Stimulated activated CD8-positive, alpha-beta memory T cell treated with anti-CD3 and anti-CD28 coated beads, Interleukin-7, amount 100 ng/mL, for 4 hours (primary cell): ENCODE measurements around the gene GPR156.
"Not testable (repeated sequence)": the region's sequence is repeated elsewhere in the genome, so short reads cannot be mapped to it uniquely, and the experiment has no call there.

Source experiments
- DNase-seq, 2 donors: peaks; one replicate each; pipeline ENCODE4 v3.0.0-alpha.2; 2020; ENCODE audit warnings: low read depth in 2 of 2

Gene GPR156

DNA sequence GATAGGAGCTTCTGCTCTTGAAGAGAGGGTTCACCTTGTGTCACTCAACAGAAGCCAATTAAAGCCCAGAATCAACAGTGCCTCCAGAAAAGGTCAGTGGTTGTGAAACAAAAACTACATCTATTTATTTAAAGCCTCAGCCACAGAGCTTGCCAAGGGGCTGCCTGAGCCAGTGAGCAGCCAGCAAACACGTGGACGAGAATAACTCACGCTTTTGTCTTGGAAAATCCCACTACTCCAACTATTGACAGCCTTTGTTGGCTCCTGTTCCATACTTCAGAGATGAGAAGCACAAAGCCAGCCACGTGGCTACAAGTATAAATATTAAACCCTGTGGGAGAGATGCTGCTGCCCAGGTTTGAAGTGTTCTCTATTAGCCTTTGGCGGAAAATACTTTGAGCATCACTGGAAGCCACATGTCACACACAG lies 10.3 kb downstream of the GPR156 start:
- DNase-seq = no peak

DNA sequence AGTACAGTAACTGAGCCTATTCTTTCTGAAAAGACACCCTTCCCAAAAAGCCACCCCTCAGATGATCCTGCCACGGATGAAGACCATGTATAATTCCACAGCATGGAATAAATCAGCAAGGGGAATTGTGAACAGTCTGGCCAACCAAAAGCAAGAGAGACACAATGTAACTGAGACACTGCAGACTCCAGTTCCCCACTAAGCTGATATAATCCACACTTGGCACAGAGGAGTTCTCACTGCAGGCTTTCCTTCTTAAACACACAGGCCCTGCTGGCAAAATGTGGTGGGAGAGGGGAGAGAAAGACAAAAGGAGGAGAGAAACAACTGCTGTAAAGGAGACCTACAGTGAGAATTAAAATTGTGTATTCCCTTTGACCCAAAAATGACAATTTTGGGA lies 12.7 kb downstream of the GPR156 start:
- no peak for DNase-seq

DNA sequence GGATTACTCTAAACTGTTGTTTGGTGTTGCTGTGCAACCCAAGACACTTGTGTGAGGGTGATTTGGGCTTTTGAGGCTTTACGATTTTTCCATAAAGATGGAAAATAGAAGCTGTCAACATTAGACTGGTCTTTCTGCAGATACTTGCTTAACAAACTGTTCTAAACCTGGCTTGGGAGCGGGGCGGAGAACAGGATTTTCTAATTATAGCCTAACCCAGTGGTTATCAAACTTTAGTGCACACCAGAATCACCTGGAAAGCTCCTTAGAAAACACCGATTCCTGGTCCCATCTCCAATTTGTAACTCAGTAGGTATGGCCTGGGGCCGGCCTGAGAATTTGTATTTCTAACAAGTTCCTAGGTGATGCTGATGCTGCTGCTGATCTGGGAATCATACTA lies 19.0 kb downstream of the GPR156 start:
- no peak for DNase-seq

DNA sequence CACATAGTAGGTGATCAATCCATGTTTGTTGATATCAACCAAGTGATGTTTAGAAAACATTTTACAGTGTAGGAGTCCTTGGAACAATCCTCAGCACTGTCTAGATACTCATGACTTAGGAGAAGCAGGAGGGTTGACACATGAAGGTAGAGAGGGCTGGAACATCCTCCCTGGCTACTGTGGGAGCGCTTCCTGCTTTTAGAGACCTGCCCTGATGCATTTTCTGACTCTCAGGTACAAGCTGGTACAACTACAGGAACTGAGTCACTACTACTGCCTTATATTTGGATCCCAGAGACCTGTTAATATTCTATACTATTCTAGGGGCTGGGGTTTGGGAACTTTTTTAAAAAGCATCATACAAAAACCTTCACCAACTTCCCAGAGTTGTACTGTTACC lies 20.1 kb downstream of the GPR156 start:
- DNase-seq = no peak

DNA sequence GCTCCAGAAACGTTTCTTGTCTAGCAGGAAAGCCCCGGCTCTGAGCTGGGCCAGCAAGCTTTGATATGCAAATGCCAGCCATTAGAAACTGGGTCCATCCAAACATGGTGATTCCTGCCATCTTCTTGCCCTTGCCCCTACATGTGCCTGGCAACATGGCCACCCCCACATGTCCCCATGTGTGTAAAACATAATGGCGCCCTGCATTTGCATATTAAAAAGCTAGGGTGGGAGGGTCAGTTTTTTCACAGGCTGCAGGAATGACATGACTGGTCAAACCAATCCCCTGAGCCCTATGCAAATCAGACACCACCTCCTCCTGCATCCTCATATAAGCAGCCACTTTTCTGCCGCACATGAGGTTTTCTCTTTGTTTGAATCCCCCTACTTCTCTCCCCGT lies 21.2 kb downstream of the GPR156 start:
- DNase-seq = no peak

DNA sequence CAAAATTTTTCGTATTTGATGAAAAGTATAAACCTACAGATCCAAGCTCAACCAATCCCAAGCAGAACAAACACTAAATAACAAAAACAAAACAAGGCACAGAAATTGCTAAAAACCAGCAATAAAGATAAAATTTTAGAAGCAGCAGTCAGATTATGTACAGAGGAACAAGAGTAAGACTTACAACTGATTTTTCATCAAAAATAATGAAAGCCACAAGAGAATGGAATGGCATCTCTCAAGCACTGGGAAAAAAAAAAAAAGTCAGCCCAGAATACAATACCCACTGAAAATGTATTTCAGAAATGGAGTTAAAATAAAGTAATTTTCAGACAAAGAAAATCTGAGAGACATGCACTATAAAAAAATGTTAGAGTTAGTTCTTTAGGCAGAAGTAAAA lies 27.0 kb downstream of the GPR156 start:
- no peak for DNase-seq

DNA sequence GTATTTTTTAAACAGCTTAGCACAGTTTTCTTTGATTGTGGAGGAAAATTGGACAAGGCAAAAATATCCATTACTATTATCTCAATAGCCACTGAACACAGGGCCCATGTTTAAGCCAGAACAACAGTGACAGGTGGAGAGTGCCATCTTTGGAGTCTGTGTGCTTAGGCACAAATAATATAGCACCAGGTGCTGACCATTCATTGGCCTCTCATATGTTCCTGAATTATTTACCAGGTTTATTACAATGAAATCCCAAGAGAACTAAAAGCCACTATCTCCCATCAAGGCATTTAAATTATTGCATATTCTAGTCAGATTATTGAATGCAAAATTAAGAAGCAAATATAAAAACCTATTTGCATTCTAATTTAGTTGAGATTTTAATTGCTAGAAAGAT lies 39.6 kb downstream of the GPR156 start:
- DNase-seq = no peak

DNA sequence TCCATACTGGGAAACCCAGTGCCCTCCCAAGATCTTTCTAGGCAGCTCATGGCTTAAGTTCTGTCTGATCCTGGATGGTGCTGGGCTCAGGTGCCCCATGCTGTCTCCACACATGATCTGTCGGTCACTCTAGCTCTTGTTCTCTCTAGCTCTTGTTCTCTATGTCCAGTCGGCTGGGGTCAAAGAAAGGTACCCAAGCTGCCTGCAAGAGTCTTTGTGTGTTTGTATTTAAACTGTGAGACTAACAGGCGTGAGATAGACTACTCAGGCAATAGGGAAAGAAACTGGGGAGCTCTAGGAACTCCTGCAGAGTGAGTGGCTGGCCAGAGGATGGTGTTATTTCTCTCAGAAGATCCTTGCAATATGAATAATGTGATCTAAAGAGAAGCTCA lies 40.2 kb downstream of the GPR156 start:
- no peak for DNase-seq

DNA sequence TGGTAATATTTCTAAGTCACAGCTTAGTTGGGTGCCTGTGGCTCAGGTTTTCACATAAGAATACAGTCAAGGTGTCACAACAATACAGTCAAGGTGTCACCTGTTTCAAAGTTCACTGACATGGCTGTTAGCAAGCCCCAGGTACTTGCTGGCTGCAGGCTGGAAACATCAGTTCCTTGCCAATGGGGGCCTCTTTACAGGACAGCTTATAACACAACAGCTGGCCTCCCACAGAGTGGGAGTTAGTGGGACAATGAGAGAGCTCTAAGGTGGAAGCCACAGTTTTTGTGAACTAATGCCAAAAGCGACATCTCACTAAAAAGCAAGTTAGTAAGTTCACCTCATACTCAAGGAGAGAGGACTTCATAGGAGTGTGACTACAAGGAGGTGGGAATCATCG lies 45.4 kb downstream of the GPR156 start:
- no peak for DNase-seq

DNA sequence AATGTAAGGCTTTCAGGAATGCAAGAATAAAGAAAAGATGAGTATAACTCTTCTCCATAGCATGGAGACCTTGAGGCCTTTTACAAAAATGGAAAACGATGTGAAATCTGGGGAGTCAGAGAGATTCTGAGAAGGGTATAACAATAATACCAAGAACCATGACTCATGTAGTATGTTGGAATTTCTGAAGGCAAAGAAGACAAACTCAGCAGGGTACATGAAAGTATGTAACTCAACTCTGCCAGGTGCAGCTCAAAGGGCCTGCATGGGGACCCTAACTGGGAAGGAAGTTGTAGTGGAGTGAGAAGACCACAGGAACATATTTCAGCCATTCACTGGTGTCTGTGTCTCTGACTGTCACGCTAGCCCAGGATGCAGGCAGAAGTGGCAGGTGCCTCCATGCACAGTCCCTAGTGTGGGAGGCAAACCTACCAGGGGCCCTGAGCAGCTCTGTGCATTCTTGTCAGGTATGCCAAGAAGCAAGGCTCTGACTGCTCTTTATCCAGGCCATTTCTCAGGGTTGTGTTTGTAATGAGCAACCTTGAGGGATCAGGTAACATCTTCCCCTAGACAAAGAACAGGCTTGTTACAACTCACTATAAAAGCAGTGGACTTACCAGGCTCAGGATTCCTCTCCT lies 57.2 kb downstream of the GPR156 start:
- DNase-seq = no peak

DNA sequence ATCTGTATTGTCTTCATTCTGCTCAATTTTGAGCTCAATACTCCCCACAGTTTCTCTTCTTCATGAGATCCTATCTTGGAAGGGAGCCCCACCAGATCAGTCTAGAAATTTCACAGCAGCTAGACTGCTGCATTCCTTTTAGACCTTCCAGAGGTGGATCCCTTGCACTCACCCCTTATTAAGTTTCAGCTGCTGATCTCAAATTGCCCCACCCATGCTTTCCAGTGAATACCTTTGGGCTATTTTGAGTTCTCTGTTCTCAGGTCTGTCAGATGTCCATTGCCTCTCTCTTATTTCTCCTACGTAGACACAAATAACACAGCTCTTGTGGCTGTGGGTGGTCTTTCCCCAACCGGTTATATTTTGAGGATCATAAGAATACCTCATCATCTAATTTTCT lies 60.8 kb downstream of the GPR156 start:
- no peak for DNase-seq

DNA sequence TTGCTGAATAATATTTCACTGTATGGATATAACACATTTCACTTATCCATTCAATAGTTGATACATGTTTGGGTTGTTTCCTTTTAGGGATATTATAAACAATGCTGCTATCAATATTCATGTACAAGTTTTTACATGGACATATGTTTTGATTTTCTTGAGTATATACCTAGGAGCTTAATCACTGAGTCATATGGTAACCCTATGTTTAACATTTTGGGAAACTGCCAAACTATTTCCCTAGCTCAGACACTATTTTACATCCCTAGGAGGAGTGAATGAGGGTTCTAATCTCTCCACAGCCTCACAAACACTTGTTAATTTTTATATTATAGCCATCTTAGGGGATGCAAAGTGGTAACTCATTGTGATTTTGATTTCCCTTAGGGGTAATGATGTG lies 66.0 kb downstream of the GPR156 start:
- no peak for DNase-seq

DNA sequence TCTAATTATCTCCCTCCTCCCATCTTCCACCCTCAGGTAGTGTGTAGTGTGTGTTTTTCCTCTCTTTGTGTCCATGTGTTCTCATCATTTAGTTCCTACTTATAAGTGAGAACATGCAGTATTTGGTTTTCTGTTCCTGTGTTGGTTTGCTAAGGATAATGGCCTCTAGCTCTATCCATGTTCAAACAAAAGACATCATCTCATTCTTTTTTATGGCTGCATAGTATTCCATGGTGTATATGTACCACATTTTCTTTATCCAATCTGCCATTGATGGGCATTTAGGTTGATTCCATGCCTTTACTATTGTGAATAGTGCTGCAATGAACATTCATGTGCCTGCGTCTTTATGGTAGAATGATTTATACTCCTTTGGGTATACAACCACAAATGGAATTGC lies 68.4 kb downstream of the GPR156 start:
- DNase-seq = not testable (repeated sequence)

DNA sequence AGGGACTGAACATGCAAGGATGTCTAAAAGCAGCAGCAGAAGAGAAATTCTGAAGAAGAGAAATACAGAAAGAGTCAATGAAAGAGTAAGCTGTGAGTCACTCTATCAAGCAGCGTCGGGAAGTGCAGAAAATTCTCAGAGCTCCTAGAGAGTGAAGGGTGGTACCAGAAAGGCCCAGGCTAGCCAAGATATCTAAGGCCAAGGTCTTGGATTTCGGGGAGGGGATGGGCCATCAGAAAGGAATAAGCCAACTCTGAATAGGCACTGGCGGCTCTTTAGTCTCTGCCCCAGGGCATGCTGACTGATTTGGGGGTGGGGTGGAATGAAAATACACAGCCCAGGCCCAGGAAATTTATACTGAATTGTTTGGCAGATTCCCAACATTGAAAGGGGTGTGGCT lies 70.8 kb downstream of the GPR156 start:
- DNase-seq = no peak

DNA sequence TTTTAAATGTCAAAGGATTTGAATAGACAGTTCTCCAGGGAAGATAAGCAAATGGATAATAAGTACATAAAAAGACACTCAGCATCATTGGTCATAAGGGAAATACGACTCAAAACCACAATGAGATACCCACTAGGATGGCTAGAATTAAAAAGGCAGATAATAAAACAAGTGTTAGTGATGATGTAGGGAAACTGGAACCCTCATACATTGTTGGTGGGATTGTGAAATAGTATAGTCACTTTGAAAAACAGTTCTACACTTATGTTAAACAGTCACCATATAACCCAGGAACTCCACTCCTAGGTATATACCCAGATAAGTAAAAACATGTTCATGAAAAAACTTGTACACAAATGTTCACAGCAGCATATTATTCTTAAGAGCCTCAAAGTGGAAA lies 72.5 kb downstream of the GPR156 start:
- DNase-seq = no peak

DNA sequence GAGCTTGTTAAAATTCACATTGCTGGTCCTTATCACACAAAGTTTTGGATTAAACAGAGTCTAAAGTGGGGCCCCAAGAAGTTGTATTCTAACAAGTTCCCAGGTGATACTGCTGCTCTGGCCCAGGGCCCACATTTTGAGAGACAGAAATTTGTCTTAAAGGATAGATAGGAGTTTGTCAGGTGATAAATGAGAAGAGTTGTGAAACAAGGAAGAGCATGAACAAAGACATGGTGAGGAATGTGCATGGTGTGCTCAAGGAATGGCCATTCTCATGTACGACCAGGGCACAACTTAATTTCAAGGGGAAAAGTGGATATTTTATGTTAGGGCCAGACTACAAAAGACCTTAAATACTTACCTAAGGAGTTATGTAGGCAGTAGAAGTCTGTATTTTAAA lies 75.6 kb downstream of the GPR156 start:
- DNase-seq = no peak

DNA sequence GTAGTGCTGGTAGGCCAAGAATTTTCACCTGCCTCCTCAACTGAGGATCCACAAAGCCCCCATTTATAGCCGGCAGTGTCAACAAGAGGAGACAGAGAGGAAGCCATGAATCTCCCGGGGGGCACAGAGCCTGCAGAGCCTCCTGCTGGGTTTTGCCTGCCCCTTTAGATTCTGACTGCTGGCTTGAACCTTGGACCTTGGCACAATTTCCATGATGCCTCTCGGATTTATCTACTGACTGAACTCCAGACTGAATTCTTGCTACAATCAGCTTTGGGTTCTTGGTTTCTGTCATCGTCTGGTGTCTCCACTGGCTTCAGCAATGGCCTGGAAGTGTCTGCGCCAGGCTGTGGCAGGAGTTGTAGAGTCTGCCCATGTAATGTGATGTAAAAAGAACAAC lies 80.7 kb downstream of the GPR156 start:
- no peak for DNase-seq

DNA sequence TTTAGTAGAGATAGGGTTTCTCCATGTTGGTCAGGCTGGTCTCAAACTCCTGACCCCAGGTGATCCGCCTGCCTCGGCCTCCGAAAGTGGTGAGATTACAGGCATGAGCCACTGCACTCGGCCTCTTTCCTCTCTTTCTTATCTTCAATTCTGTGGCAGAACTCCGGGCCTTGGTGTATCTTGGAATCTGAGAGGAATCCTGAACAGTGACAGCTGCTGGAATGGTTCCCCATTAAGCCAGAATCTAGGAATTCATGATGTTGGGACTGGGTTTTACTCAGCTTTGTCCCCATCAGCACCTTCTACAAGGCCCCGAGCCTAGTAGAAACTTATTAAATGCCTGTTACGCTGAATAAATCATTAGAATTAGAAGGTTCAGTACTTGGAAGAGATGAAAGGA lies 81.4 kb downstream of the GPR156 start:
- DNase-seq = no peak

DNA sequence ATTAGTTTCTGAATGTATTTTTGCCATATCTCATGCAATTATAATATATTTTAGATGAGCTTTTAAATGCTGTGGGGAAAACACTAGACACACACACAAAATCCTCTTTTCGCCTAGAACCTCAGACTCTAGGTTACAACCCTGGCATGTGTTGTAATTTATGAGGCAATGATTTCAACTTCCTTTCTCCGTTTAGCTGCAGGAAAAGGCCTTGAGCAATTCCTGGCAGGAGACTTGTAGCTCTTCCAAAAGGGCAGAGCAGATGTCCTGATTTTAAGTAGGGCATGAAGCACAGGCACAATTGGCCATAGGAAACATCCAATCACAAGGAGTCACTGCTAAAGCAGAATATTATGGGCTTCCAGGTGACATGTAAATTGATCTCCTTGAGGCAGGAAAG lies 82.0 kb downstream of the GPR156 start:
- DNase-seq = no peak

DNA sequence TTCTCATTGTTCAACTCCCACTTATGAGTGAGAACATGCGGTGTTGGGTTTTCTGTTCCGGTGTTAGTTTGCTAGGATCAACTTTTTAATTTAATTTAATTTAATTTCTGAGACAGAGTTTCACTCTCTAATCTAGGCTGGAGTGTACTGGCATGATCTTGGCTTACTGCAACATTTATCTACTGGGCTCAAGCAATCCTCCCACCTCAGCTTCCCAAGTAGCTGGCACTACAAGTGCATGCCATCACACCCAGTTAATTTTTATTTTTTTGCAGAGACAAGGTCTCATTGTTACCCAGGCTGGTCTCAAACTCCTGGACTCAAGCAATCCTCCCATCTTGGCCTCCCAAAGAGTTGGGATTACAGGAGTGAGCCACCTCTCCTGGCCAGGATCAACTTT lies 82.7 kb downstream of the GPR156 start:
- no peak for DNase-seq

DNA sequence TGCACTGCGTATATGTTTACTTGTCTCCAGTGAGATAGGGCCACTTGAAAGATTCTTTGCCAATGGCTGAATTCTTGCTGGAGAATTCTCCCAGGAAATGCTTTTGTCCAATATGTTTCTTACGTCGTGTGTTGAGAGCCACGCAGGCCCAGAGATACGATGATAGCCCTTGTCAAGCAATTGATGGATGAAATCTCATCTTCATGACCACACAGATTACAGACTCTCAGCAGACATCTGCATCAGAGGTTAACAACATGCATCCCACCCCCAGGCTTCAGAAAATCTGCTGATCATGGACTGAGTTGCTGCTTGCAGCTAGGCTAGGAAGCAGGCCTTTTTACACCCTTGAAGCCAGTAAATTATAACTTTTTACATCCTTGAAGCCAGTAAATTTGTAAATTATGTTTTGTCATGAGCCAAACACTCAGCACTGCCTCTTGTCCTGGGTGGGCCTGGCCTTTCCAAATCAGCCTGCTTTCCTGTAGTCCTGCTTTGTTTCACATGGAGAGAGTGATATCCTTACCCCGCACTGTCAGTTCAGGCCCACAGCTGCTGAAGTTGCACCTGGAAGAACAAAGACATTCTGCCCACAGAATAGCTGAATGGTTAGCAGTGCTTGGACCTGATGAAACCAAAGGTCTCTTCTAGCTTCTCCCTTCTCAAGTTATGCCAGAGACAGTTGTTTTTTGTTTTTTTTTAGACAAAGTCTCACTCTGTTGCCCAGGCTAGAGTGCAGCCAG lies 84.4 kb downstream of the GPR156 start:
- DNase-seq = no peak

DNA sequence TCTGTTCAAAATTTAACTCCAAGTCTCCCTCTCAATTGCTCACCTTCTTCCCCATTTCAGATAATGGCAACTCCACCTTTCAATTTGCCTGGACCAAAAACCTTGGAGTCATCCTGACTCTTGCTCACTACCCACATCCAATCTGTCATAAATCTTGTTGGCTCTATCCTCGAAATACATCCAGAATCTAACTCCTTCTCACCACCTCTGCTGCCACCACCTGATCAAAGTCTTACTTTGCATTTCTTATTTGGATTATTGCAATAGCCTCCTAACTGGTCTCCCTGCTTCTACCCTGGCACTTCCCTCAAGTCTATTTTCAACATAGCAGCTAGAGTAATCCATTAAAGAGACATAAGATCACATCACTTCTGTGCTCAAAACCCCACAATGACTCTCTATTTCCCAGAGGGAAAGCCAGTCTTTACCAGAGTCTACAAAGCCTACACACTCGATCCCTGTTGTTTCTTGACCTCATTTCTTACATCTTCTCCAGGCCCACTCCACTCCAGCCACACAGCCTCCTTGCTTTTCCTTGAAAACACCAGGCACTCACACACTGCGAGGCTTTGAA lies 86.6 kb downstream of the GPR156 start:
- DNase-seq = no peak

DNA sequence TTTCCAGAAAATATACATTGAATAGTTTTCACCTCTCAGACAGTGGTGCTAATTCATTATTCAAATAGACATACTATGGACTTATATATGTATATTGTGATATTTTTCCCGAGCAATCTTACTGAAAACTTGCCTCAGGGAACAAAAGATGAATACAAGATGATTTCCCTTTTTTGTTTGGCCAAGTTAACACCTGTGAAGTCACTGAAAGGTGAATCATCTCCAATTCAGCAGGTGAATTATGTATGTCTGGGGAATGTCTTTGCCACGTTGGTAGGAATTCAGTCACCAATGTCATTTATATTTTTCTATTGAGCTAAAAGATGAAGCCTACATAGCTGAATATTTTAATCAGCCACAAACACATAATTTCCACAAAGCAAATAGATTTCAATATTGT lies 88.2 kb downstream of the GPR156 start:
- DNase-seq = no peak

DNA sequence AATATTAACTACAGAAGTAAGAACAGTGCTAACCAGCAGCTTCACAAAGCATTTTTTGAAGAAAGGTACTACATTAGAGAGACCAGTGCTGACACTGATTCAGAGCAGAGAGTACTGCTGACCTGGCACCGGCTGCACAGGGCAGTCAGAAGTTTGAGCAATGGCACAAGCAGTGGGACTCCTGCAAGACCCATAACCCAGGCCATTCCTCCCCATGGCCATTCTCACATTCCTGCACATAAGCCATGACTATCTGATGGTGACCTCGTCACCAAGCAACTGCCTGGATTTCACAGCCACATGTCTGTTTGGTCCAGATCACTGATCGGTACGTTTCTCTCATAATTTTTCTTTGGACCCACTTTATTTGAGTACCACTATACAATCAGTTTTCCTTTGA lies 88.7 kb downstream of the GPR156 start:
- no peak for DNase-seq
